Prostate gland (tissue), 2 donors: Measurements from ENCODE around the gene ATAD2B. TPM values are rescaled to one million over a fixed set of nuclear protein-coding genes. Genes with fewer than 3 reads are reported as not detected.

Experiments
- DNase-seq: peaks from one replicate; pipeline ENCODE4 v3.0.0-alpha.2; 2019; ENCODE audit warnings: low spot score
- H3K27ac ChIP-seq, 2 donors: fragments of 200-600 bp; sonication (generic); 2 replicates each; pipeline ENCODE4 v1.5.1; 2017 to 2019
- H3K27me3 ChIP-seq: fragments of 200-600 bp; sonication (generic); replicated peaks from 2 replicates; pipeline ENCODE4 v1.5.1; 2019; ENCODE audit not compliant: insufficient read depth
- H3K36me3 ChIP-seq, 2 donors: fragments of 200-600 bp; sonication (generic); 1 replicate in 1 of 2; 2 replicates in 1 of 2; pipeline versions ENCODE4 v1.5.1 to v1.8.1; 2017 to 2019
- H3K4me1 ChIP-seq: fragments of 200-600 bp; sonication (generic); replicated peaks from 2 replicates; pipeline ENCODE4 v1.5.1; 2019
- H3K4me3 ChIP-seq, 2 donors: fragments of 200-600 bp; sonication (generic); 2 replicates each; pipeline ENCODE4 v1.5.1; 2017 to 2019
- H3K9me3 ChIP-seq: fragments of 200-600 bp; sonication (generic); 2 replicates; pipeline ENCODE4 v1.5.1; 2017
- CTCF ChIP-seq, 4 experiments: fragments of 200-600 bp in 2 of 4; fragments of 450-650 bp in 2 of 4; sonication (generic) in 2 of 4; IDR thresholded peaks; 1 replicate in 3 of 4; 2 replicates in 1 of 4; pipeline ENCODE4 v1.5.1; 2016 to 2019; ENCODE audit warnings: antibody characterized with exemption in 4 of 4, mild to moderate bottlenecking in 2 of 4, moderate library complexity in 2 of 4
- POLR2A ChIP-seq: fragments of 450-650 bp; IDR thresholded peaks from one replicate; pipeline ENCODE4 v1.6.1; 2016; ENCODE audit warnings: antibody characterized with exemption, mild to moderate bottlenecking
- POLR2AphosphoS5 ChIP-seq: sonication (generic); formaldehyde crosslinking; IDR thresholded peaks from one replicate; pipeline ENCODE4 v1.6.1; 2017; ENCODE audit warnings: antibody characterized with exemption
- WGBS: methylation state at CpG from one replicate; pipeline ENCODE4 v1.1.5; 2018; 5-methylcytosine and 5-hydroxymethylcytosine counted together
- intact Hi-C: fragments of 100-400 bp; cut with DNase I; formaldehyde crosslinking; loops from one replicate; pipeline ENCODE4 v1.14.2; 2022
- total RNA-seq, 2 donors: library from RNA; depleted of rRNA; stranded (reverse); fragments of >200 nt; gene quantifications; one replicate each; pipeline ENCODE4 v1.1.0, GENCODE V29; 2016

ATAD2B gene
- total RNA-seq, 2 donors from 2014 or later: 12.2 to 16.9 TPM

- no peak for TF ChIP-seq CTCF (IDR thresholded peaks at IDR 0.05)
- TF ChIP-seq POLR2AphosphoS5: no peak
- no peak for TF ChIP-seq POLR2A
- intact Hi-C loops: no loop called here
- WGBS: 95% methylated on average over 3 of the region's 3 CpGs
- H3K4me3 ChIP-seq: no peak overlapping the region
- H3K27me3 ChIP-seq: no peaks in the 10 kb centered on the region
- H3K9me3 ChIP-seq: no peaks in the 10 kb centered on the region
- H3K27ac ChIP-seq: no peak overlapping the region
- DNase-seq: no peak
- no peaks in the 10 kb centered on the region for H3K4me1 ChIP-seq
- H3K36me3 ChIP-seq: no peaks in the 10 kb centered on the region
These were observed 86.9 kb downstream of the ATAD2B start for GRCh38 chr2:23839919-23840578.

- intact Hi-C loops: no loop called here
- H3K27ac ChIP-seq: no peak overlapping the region
These were observed 87.9 kb downstream of the ATAD2B start for GRCh38 chr2:23838996-23839395.

GRCh38 chr2:23838581-23838980, 88.3 kb downstream of the ATAD2B start:
- TF ChIP-seq CTCF (IDR thresholded peaks at IDR 0.05): no peak
- TF ChIP-seq POLR2A: no peak
- no peak for TF ChIP-seq POLR2AphosphoS5
- Histone ChIP-seq H3K4me3 (no peak overlapping the region), H3K36me3 (no peaks in the 10 kb centered on the region), H3K9me3 (no peaks in the 10 kb centered on the region), H3K27ac (no peak overlapping the region), H3K4me1 (no peaks in the 10 kb centered on the region), H3K27me3 (no peaks in the 10 kb centered on the region)
- intact Hi-C loops: no loop called here
- no peak for DNase-seq
- 54% methylated on average over 1 of the region's 1 CpG for WGBS

More at GRCh38 chr2:23838996-23839395, 87.9 kb downstream of the ATAD2B start:
- no peak for TF ChIP-seq CTCF (IDR thresholded peaks at IDR 0.05)
- no peak for TF ChIP-seq POLR2AphosphoS5
- no peak for TF ChIP-seq POLR2A
- no peaks in the 10 kb centered on the region for H3K9me3 ChIP-seq
- H3K4me3 ChIP-seq: no peak overlapping the region
- WGBS: 88% methylated on average over 1 of the region's 1 CpG
- no peaks in the 10 kb centered on the region for H3K27me3 ChIP-seq
- no peaks in the 10 kb centered on the region for H3K4me1 ChIP-seq
- H3K36me3 ChIP-seq: no peaks in the 10 kb centered on the region
- no peak for DNase-seq

GRCh38 chr2:23837871-23838270, 89.1 kb downstream of the ATAD2B start:
- H3K27me3 ChIP-seq: no peaks in the 10 kb centered on the region
- H3K27ac ChIP-seq: no peak overlapping the region
- H3K4me1 ChIP-seq: no peaks in the 10 kb centered on the region
- H3K36me3 ChIP-seq: no peaks in the 10 kb centered on the region
- WGBS: 97% methylated on average over 1 of the region's 1 CpG
- intact Hi-C loops: no loop called here
- H3K9me3 ChIP-seq: no peaks in the 10 kb centered on the region
- H3K4me3 ChIP-seq: no peak overlapping the region
- no peak for TF ChIP-seq CTCF (IDR thresholded peaks at IDR 0.05)
- TF ChIP-seq POLR2AphosphoS5: no peak
- TF ChIP-seq POLR2A: no peak
- DNase-seq: no peak

GRCh38 chr2:23836971-23837565, 89.9 kb downstream of the ATAD2B start:
- Histone ChIP-seq H3K36me3 (no peaks in the 10 kb centered on the region), H3K4me3 (no peak overlapping the region), H3K4me1 (no peaks in the 10 kb centered on the region), H3K9me3 (no peaks in the 10 kb centered on the region), H3K27me3 (no peaks in the 10 kb centered on the region), H3K27ac (no peak overlapping the region)
- 90% methylated on average over 8 of the region's 9 CpGs for WGBS
- no peak for DNase-seq
- intact Hi-C loops: no loop called here
- TF ChIP-seq POLR2AphosphoS5: no peak
- no peak for TF ChIP-seq POLR2A
- no peak for TF ChIP-seq CTCF (IDR thresholded peaks at IDR 0.05)
